GM15510 (cell line): ENCODE results near the gene SLC16A10.

Source experiments
- POLR2A ChIP-seq: IDR thresholded peaks from 3 replicates; pipeline ENCODE4 v1.6.1; 2011; ENCODE audit warnings: borderline replicate concordance; ENCODE audit not compliant: insufficient read length; ENCODE audit errors: extremely low read depth

The SLC16A10 gene

GRCh38 chr6:111172563-111172962 is 85.3 kb downstream of the SLC16A10 start:
- TF ChIP-seq POLR2A: no peak

GRCh38 chr6:111173341-111173740 is 86.0 kb downstream of the SLC16A10 start:
- no peak for TF ChIP-seq POLR2A

DNA sequence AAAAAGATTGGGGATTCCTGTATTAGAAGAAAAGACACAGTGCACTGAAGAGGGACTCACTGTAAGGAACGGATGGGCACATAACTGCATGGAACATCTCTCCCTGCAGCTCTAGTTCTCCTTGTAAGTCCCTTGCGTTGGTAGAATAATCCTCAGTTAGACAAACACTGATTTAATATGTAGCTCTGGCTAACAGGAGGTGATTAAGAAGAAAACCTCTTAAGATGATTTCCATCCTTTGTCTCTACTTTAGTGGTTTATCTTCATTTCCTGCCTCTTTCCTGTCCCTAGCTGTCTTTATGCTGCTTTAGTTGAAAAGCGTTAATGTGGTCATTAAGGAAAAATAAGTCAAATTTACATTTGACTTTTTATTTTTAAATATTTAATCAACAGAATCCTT is 86.6 kb downstream of the SLC16A10 start:
- TF ChIP-seq POLR2A: no peak

- TF ChIP-seq POLR2A: no peak
Observed at GRCh38 chr6:111175109-111175508, 87.8 kb downstream of the SLC16A10 start.

DNA sequence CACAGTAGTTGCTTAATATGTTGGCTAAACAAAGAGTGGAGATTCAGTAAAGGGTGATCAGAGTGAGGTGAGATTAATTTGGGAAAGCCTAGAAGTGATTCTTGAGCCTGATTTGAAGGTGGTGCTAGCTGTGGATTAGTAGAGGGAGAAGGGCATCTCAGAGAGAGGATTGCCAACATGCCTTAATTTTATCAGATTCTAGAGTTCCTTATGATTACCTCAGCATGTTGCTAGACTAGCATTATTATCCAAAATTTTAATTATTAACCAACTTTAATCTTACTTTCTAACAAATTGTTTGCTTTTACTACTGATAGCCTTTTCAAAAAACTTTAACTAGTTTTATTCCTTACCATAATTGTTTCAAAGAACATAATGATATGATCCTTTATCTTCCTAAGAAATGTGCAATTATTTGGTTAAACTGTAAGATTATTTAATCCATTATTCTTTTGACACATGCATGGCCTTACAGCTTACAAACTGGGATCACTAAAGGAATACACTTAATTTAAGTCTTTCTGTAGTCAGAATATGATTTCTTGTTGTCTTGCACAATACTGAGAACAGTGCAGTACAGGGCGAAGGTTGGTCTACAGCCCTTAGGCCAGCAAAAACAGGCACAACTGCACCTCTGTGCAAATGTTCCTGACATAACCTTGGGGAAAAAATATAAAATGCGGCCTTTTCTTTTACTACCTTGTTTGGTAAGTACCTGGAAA is 88.9 kb downstream of the SLC16A10 start:
- no peak for TF ChIP-seq POLR2A

- TF ChIP-seq POLR2A: no peak
Observed at GRCh38 chr6:111176760-111177099, 89.4 kb downstream of the SLC16A10 start.

DNA sequence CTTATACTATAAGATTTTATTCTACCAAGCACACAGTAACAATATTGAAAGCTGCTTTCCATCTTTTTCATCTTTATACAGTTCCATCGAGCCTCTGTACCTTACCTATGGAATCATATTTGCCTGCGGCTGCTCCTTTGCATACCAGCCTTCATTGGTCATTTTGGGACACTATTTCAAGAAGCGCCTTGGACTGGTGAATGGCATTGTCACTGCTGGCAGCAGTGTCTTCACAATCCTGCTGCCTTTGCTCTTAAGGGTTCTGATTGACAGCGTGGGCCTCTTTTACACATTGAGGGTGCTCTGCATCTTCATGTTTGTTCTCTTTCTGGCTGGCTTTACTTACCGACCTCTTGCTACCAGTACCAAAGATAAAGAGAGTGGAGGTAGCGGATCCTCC is 89.8 kb downstream of the SLC16A10 start:
- no peak for TF ChIP-seq POLR2A

GRCh38 chr6:111183702-111184517 is 96.6 kb downstream of the SLC16A10 start:
- TF ChIP-seq POLR2A: no peak

DNA sequence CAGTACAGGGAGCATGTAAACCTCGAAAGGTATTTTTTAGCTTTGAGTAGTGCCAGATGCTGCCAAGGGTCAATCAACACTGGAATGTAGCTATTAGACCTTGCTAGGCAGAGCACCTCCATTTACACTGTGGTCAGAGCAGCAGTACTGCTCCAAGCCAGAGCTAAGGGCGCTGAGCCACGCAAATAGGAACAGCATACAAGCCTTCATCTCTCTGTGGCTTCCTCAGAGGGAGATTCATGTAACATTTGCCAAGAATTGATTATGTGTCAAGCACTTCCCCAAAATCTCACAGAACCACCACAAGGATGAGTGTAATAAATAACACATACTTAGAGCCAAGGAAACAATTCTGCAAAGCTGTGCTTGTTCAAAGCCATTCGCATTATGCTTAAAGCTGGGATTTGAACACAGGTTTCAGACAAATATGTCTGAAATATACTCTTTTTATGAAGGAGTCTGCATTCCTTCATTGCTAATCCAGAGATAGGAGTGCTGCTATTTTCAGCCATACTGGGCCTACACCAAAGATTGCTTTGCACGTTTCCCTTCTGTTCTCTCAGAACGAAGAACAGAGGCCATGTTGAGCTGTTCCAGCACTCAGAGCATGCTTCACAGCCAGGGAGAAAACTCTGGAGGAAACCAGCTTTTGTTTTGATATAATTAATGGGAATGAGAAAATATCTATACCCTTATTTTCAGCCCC is 97.7 kb downstream of the SLC16A10 start:
- no peak for TF ChIP-seq POLR2A

- no peak for TF ChIP-seq POLR2A
Observed at GRCh38 chr6:111185954-111186353, 98.7 kb downstream of the SLC16A10 start.

DNA sequence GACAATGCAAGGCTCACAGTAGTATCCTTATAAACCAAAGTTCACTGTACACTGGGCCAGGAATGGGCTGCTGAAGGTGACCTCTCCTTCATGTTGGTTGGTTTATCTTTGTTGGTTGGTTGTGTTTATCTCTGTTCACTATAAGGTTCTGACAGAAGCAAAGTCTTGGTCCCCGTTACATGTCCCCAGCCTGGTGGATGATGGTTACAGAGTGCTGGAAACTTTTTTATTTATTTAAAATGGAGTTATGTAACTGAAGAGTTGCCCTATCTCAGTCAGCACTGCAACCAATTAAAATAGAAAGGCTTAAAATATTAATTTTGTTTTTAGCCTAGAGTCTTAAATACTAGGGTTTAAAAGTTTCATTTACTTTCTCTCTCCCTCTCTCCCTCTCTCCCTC is 100.6 kb downstream of the SLC16A10 start:
- TF ChIP-seq POLR2A: no peak

DNA sequence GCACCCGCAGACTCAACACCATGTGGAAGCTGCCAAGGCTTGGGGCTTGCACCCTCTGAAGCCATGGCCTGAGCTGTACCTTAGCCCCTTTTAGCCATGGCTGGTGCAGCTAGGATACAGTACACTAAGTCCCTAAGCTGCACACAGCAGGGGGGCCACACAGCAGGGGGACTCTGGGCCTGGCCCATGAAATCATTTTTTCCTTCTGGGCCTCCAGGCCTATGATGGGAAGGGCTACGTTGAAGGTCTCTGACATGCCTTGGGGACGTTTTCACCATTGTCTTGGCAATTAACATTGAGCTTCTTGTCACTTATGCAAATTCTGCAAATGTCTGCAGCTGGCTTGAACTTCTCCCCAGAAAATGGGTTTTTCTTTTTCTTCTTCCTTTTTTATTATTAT is 103.3 kb downstream of the SLC16A10 start:
- TF ChIP-seq POLR2A: no peak

DNA sequence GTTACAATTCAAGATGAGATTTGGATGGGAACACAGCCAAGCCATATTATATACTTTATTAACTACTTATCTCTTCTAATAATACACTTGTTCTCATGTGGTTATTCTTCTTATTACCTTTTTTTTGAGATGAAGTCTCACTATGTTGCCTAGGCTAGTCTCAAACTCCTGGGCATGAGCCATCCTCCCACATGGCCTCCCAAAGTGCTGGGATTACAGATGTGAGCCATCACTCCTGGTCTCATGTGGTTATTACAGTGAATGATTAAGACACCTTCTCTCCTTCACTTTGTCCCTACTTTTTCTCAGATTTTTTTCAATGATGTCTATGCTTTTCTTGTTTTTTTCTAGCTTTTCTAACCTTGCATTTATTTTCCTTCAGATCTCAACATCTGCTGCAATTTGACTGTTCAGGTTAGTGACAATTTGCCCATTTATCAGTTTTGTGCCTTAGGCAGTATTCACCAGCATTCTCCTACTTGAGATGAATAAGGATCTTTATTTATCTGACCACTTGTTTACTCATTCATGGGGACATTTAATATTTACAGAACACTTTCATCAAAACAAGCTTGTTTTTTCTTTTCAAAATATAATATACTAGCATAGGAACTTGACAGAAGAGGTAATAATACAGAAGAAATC is 105.7 kb downstream of the SLC16A10 start:
- TF ChIP-seq POLR2A: no peak

DNA sequence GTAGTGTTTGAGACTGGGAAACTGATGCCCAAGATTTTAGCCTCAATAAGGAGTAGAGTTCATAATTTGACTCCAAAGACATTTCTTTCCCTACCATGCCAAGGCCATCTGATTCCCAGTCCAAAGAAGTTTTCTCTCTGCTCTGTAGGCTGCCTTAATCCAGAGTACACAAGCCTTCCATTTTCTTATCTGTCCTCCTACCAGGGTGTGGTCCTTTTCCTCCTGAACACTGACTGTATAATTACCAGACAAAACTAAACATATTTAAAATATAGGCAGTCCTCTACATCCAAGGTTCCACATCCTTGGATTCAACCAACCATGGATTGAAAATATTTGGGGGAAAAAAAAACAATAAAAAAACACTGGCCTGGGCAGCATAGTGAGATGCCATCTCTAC is 108.4 kb downstream of the SLC16A10 start:
- TF ChIP-seq POLR2A: no peak

DNA sequence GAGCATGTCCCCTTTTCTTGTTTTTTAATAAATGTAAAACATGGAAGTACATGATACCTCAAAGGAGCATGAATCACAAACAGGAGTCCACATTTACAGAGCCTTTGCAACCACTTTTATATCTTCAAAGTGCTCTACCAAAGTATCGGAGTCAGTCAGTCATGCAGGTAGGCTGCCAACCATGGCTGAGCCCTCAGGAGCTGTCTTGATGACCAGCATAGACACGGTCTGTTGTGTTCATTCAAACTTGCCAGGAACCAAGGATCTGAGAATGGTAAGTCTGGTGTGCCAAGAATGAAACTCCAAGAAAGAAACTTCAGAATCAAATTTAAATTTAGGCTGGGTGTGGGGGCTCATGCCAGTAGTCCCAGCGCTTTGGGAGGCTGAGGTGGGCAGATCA is 111.5 kb downstream of the SLC16A10 start:
- no peak for TF ChIP-seq POLR2A

DNA sequence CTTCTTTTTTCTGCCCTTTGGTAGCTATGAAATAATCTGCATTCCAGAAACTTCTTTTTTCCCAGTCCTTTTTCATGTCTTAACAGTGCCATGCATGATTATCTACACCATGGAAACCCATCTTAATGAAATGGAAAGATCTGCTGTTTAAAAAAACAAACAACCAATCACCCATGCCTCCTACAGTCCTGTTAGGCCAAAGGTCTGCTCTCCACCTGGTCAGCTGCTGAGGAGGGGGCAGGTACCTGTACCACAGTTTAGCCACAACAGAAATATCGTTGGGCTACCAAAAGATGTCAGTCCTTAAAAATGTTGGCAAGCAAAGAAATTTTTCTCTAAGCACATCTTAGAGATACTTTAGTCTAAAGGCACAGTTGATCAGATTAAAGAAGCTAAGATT is 112.6 kb downstream of the SLC16A10 start:
- no peak for TF ChIP-seq POLR2A
